Trophoblast cell (in vitro differentiated cells and primary cell): ENCODE results near the gene NFKBIA.

Source experiments
- DNase-seq, 2 donors: peaks; one replicate each; pipeline ENCODE4 v3.0.0-alpha.2; 2016
- H2AFZ ChIP-seq: 2 replicates; pipeline ENCODE4 v1.6.1; 2013; ENCODE audit warnings: low read length, moderate library complexity, mild to moderate bottlenecking; ENCODE audit not compliant: insufficient read depth, poor library complexity
- H2AK5ac ChIP-seq: 2 replicates; pipeline ENCODE4 v1.6.1; 2013; ENCODE audit warnings: mild to moderate bottlenecking, low read length
- H2BK120ac ChIP-seq: 2 replicates; pipeline ENCODE4 v1.6.1; 2013; ENCODE audit warnings: low read length, mild to moderate bottlenecking, moderate library complexity; ENCODE audit not compliant: insufficient read depth, poor library complexity
- H2BK12ac ChIP-seq: 2 replicates; pipeline ENCODE4 v1.6.1; 2013; ENCODE audit warnings: mild to moderate bottlenecking, low read length, moderate library complexity
- H2BK5ac ChIP-seq: 2 replicates; pipeline ENCODE4 v1.6.1; 2013; ENCODE audit warnings: low read length, low read depth, moderate library complexity, mild to moderate bottlenecking; ENCODE audit not compliant: poor library complexity
- H3K14ac ChIP-seq: 2 replicates; pipeline ENCODE4 v1.6.1; 2013; ENCODE audit warnings: mild to moderate bottlenecking, low read length
- H3K18ac ChIP-seq: 2 replicates; pipeline ENCODE4 v1.6.1; 2013; ENCODE audit warnings: mild to moderate bottlenecking, low read length
- H3K23ac ChIP-seq: 2 replicates; pipeline ENCODE4 v1.6.1; 2013; ENCODE audit warnings: low read length
- H3K27ac ChIP-seq: 2 replicates; pipeline ENCODE4 v1.5.1; 2013; ENCODE audit warnings: low read depth, mild to moderate bottlenecking, inconsistent platforms, low read length, moderate library complexity
- H3K27me3 ChIP-seq: 2 replicates; pipeline ENCODE4 v1.6.1; 2013; ENCODE audit warnings: inconsistent platforms, mild to moderate bottlenecking, low read length, moderate library complexity; ENCODE audit not compliant: insufficient read depth
- H3K36me3 ChIP-seq, 2 experiments: 1 replicate in 1 of 2; 2 replicates in 1 of 2; pipeline ENCODE4 v1.6.1; 2013; ENCODE audit warnings: low read length in 2 of 2, mild to moderate bottlenecking in 2 of 2, moderate library complexity in 1 of 2; ENCODE audit not compliant: insufficient read depth in 2 of 2, control insufficient read depth in 1 of 2
- H3K4ac ChIP-seq: 2 replicates; pipeline ENCODE4 v1.6.1; 2013; ENCODE audit warnings: low read depth, mild to moderate bottlenecking, low read length, moderate library complexity
- H3K4me1 ChIP-seq, 2 experiments: 1 replicate in 1 of 2; 2 replicates in 1 of 2; pipeline ENCODE4 v1.6.1; 2013; ENCODE audit warnings: low read length in 2 of 2, mild to moderate bottlenecking in 2 of 2, moderate library complexity in 1 of 2; ENCODE audit not compliant: insufficient read depth in 2 of 2, control insufficient read depth in 1 of 2
- H3K4me2 ChIP-seq: 2 replicates; pipeline ENCODE4 v1.6.1; 2013; ENCODE audit warnings: inconsistent platforms, mild to moderate bottlenecking, low read length, moderate library complexity
- H3K4me3 ChIP-seq: 2 replicates; pipeline ENCODE4 v1.5.1; 2013; ENCODE audit warnings: mild to moderate bottlenecking, low read depth, low read length, inconsistent platforms
- H3K79me1 ChIP-seq: one replicate; pipeline ENCODE4 v1.6.1; 2013; ENCODE audit warnings: low read length
- H3K79me2 ChIP-seq: 2 replicates; pipeline ENCODE4 v1.6.1; 2013; ENCODE audit warnings: low read length, mild to moderate bottlenecking; ENCODE audit not compliant: control insufficient read depth, insufficient read depth, poor library complexity
- H3K9ac ChIP-seq: 2 replicates; pipeline ENCODE4 v1.6.1; 2013; ENCODE audit warnings: mild to moderate bottlenecking, low read length
- H3K9me3 ChIP-seq: 2 replicates; pipeline ENCODE4 v1.6.1; 2013; ENCODE audit warnings: low read depth, mild to moderate bottlenecking, control low read depth, inconsistent platforms, low read length; ENCODE audit not compliant: insufficient read depth
- H4K12ac ChIP-seq: 2 replicates; pipeline ENCODE4 v1.6.1; 2013; ENCODE audit warnings: low read depth, mild to moderate bottlenecking, low read length, moderate library complexity
- H4K8ac ChIP-seq: 2 replicates; pipeline ENCODE4 v1.6.1; 2013; ENCODE audit warnings: low read depth, mild to moderate bottlenecking, low read length, moderate library complexity
- H4K91ac ChIP-seq: one replicate; pipeline ENCODE4 v1.6.1; 2013; ENCODE audit warnings: low read depth, mild to moderate bottlenecking, low read length, moderate library complexity
- WGBS: extraction: QIAGEN DNeasy Blood & Tissue Kit; methylation state at CpG from one replicate; pipeline ENCODE4 v1.1.7; 2013; ENCODE audit warnings: missing lambda C conversion rate; ENCODE audit not compliant: insufficient read length, insufficient coverage; ENCODE audit errors: extremely low coverage; 5-methylcytosine and 5-hydroxymethylcytosine counted together

Gene NFKBIA

DNA sequence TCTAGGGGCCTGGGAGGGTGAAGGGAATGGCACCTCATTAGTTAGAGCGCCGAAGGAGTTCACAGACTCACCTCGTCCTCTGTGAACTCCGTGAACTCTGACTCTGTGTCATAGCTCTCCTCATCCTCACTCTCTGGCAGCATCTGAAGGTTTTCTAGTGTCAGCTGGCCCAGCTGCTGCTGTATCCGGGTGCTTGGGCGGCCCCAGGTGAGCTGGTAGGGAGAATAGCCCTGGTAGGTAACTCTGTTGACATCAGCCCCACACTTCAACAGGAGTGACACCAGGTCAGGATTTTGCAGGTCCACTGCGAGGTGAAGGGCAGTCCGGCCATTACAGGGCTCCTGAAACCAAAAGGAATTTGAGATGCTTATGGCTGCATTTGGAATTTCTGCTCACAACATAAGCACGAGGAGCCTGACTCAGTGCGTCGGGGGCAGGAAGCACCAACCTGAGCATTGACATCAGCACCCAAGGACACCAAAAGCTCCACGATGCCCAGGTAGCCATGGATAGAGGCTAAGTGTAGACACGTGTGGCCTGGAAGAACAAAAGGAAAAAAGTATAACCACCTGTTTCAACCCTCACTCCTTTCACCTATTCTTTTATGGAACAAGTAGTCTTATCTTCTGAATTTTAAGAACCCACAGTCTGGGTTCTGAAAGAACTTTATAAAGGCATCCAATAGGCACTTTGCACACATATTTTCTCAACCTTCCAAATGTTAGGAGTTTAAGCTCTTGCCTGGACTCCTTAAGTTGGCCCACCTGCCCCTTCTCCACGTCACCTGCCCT lies 2.0 kb downstream of the NFKBIA start:
- H3K36me3 ChIP-seq, result peaks cover 23 to 29% of the 10 kb centered on the region in 2 experiments
- H3K27ac ChIP-seq, result peak overlapping the region; percentile 92
- peak overlapping the region; percentile 59 for H3K9ac ChIP-seq
- no peak overlapping the region for H2AK5ac ChIP-seq
- H3K14ac ChIP-seq, result peak overlapping the region; percentile 83
- H3K23ac ChIP-seq, result no peak overlapping the region
- peaks cover 17 to 22% of the 10 kb centered on the region in 2 experiments for H3K4me1 ChIP-seq
- peak overlapping the region; percentile 23 for H3K18ac ChIP-seq
- peak overlapping the region; percentile 25 for H3K4me3 ChIP-seq
- no peak overlapping the region for H4K8ac ChIP-seq
- peak overlapping the region; percentile 59 for H3K4ac ChIP-seq
- H4K12ac ChIP-seq, result no peak overlapping the region
- H3K4me2 ChIP-seq, result peak overlapping the region; percentile 87
- H3K79me2 ChIP-seq, result peaks cover 17% of the 10 kb centered on the region
- H3K9me3 ChIP-seq, result no peaks in the 10 kb centered on the region
- no peak overlapping the region for H2BK12ac ChIP-seq
- peak overlapping the region; percentile 3 for H2BK120ac ChIP-seq
- H2AFZ ChIP-seq, result no peak overlapping the region
- H3K27me3 ChIP-seq, result no peaks in the 10 kb centered on the region
- DNase-seq, result peak; percentile 38 to 47
- peak overlapping the region; percentile 79 for H4K91ac ChIP-seq
- no CpG with 5 or more reads among the region's 14 CpGs for WGBS
- H3K79me1 ChIP-seq, result peaks cover 25% of the 10 kb centered on the region
- peak overlapping the region; percentile 94 for H2BK5ac ChIP-seq

DNA sequence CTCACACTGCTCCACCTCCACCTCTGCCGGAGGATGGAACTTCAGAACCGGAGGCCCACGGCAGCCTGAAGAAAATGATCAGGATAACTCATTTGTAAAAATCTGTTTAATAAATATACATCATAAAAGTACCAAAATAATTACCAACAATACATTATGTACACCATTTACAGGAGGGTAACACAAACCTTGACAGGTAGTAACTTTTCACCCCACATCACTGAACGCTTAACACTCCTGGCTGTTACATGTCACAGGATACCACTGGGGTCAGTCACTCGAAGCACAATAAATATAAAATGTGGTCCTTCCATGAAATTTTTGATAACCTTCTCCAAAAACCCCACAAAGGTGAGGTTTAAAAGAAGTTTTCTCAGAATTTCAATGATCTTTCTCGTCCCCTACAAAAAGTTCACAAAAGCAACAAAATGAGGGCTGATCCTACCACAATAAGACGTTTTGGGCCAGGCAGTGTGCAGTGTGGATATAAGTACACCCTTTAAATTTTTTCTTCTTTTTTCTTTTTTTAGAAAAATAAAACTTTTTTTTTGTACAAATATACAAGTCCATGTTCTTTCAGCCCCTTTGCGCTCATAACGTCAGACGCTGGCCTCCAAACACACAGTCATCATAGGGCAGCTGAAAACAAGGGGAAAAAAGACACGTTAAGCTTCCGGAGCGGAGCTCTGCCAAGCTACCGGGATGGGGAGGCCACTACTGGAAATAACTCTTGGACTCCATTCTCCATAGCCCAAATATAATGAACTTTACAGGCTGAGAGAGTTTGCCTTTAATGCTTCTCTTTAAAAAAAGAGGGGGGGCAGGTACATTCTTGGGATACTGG lies 2.9 kb downstream of the NFKBIA start:
- H4K12ac ChIP-seq, result no peak overlapping the region

DNA sequence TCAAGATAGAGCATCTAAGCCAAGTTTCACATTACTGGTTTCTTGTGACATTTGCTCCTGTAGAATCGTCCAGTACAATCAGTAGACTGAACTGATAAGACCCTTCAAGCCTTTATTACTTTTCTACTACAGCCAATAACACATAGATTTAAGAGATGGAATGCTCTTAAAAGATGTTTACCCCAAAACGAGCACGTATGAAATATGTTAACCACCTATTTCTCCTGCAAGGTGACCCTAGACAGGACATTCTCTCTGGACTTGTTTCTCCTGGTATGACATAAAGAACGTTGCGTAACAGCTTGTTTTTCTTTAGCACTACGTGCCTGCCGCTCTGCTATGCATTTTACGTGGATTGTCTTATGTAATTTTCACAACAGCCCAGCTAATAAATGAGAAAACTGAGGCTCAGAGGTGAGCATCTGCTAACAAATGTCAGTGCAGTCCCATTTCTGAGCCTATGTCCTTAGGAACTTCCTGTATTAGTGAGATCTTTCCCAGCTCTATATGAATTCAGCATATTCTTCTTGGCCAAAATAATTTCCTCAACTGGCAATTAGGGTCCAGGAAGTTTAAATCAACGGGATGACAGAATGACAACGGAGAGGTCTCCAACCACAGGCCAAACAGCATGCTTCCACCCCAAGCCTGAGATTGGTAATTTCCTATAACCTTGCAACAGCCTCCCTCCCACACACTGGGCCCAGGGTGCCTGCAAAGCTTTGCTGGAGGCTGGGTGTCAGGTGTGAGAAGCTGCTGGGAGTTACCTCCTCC lies 3.7 kb downstream of the NFKBIA start:
- H4K12ac ChIP-seq, result no peak overlapping the region
- no peaks in the 10 kb centered on the region for H3K27me3 ChIP-seq

More for the DNA sequence above, 2.9 kb downstream of the NFKBIA start:
- Histone ChIP-seq H2AFZ (no peak overlapping the region), H3K79me2 (peaks cover 17% of the 10 kb centered on the region), H4K91ac (no peak overlapping the region), H2BK12ac (no peak overlapping the region), H3K9ac (peak overlapping the region; percentile 62), H3K9me3 (no peaks in the 10 kb centered on the region), H3K14ac (peak overlapping the region; percentile 4), H2BK120ac (peak overlapping the region; percentile 18), H3K36me3 (peaks cover 23 to 29% of the 10 kb centered on the region in 2 experiments), H3K18ac (no peak overlapping the region), H4K8ac (no peak overlapping the region), H3K27me3 (no peaks in the 10 kb centered on the region), H2AK5ac (no peak overlapping the region), H3K4me1 (peaks cover 21 to 25% of the 10 kb centered on the region in 2 experiments), H3K4ac (no peak overlapping the region), H2BK5ac (no peak overlapping the region), H3K4me3 (no peak overlapping the region), H3K23ac (no peak overlapping the region), H3K4me2 (peak overlapping the region; percentile 43), H3K27ac (peak overlapping the region; percentile 23), H3K79me1 (peaks cover 25% of the 10 kb centered on the region)
- WGBS, result no CpG with 5 or more reads among the region's 14 CpGs
- peak in 1 of 2 donors; percentile 37 for DNase-seq

More for the DNA sequence above, 3.7 kb downstream of the NFKBIA start:
- Histone ChIP-seq H3K9ac (peak overlapping the region; percentile 5), H2BK120ac (peak overlapping the region; percentile 18), H3K9me3 (no peaks in the 10 kb centered on the region), H4K91ac (no peak overlapping the region), H3K79me1 (peaks cover 25% of the 10 kb centered on the region), H2BK5ac (no peak overlapping the region), H2AFZ (no peak overlapping the region), H3K4ac (no peak overlapping the region), H3K4me1 (peaks cover 21 to 25% of the 10 kb centered on the region in 2 experiments), H3K4me2 (no peak overlapping the region), H2AK5ac (no peak overlapping the region), H3K79me2 (peaks cover 17% of the 10 kb centered on the region), H3K36me3 (peaks cover 23 to 29% of the 10 kb centered on the region in 2 experiments), H3K14ac (peak overlapping the region; percentile 4), H3K23ac (no peak overlapping the region), H3K18ac (no peak overlapping the region), H2BK12ac (no peak overlapping the region), H3K4me3 (no peak overlapping the region), H4K8ac (no peak overlapping the region), H3K27ac (peak overlapping the region; percentile 36)
- DNase-seq, result peak; percentile 65 to 92
- WGBS, result no CpG with 5 or more reads among the region's 10 CpGs
